ENCODE measurements around the gene LY86. TPM values are rescaled to one million over a fixed set of nuclear protein-coding genes. Genes with fewer than 3 reads are reported as not detected.

The LY86 gene
- total RNA-seq, 1 experiment from 2014 or later = not detected

DNA sequence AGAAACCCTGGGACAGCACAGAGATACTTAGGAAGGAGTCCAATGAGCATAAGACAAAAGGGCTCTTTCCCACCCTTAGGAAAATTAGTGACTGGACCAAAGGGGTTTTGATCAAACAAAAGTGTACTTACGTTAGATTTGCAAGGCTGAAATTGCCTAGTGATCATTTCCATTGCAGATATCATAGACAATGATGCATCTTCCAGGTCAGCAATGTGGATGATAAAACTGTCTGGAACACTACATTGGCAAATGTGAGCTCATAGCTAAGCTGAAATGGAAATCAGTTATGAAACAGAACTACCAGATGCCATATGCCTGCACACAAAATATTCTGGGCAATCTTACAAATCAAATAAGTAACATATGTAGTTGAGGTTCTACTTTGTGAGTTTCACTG, 34.0 kb downstream of the LY86 start:
- DNase-seq (ENCODE audit: low spot score) (no peak), ATAC-seq (no peak)
- Mint-ChIP-seq H3K36me3 (no peaks in the 10 kb centered on the region), H3K4me3 (no peak overlapping the region), H3K4me1 (peaks cover 2% of the 10 kb centered on the region), H3K27ac (no peak overlapping the region), H3K27me3 (ENCODE audit: low read depth) (no peaks in the 10 kb centered on the region; the same call in 1 of the 2 replicates), H3K9me3 (no peaks in the 10 kb centered on the region)
- CTCF ChIA-PET = interaction anchor here (1.4 kb wide), 1 partner anchor 52 kb away, joined by 3 read pairs; no protein-coding TSS in a partner anchor
- TF ChIP-seq NFYB (CRISPR knock-in tag; conservative IDR thresholded peaks at IDR 0.05; ENCODE audit: low read depth) (no peak), USF2 (CRISPR knock-in tag; IDR thresholded peaks at IDR 0.05) (no peak), TCF7 (CRISPR knock-in tag; IDR thresholded peaks at IDR 0.05; ENCODE audit: low read depth) (no peak), SP1 (CRISPR knock-in tag; conservative IDR thresholded peaks at IDR 0.05) (no peak), ZNF423 (CRISPR knock-in tag; IDR thresholded peaks at IDR 0.05) (no peak), CBFB (CRISPR knock-in tag; IDR thresholded peaks at IDR 0.05; ENCODE audit: low read depth) (no peak), ZNF121 (CRISPR knock-in tag; IDR thresholded peaks at IDR 0.05) (no peak), MLX (CRISPR knock-in tag; IDR thresholded peaks at IDR 0.05) (no peak), IRF2 (CRISPR knock-in tag; IDR thresholded peaks at IDR 0.05; ENCODE audit: borderline replicate concordance, low read depth) (no peak), ZNF396 (CRISPR knock-in tag; IDR thresholded peaks at IDR 0.05; ENCODE audit: borderline replicate concordance) (no peak), GTF2I (CRISPR knock-in tag; conservative IDR thresholded peaks at IDR 0.05) (no peak), TP53 (CRISPR knock-in tag; IDR thresholded peaks at IDR 0.05) (no peak), CREM (CRISPR knock-in tag; IDR thresholded peaks at IDR 0.05) (no peak), SMAD3 (CRISPR knock-in tag; IDR thresholded peaks at IDR 0.05; ENCODE audit: borderline replicate concordance) (no peak)
- TF ChIP-seq, protein P1, sequence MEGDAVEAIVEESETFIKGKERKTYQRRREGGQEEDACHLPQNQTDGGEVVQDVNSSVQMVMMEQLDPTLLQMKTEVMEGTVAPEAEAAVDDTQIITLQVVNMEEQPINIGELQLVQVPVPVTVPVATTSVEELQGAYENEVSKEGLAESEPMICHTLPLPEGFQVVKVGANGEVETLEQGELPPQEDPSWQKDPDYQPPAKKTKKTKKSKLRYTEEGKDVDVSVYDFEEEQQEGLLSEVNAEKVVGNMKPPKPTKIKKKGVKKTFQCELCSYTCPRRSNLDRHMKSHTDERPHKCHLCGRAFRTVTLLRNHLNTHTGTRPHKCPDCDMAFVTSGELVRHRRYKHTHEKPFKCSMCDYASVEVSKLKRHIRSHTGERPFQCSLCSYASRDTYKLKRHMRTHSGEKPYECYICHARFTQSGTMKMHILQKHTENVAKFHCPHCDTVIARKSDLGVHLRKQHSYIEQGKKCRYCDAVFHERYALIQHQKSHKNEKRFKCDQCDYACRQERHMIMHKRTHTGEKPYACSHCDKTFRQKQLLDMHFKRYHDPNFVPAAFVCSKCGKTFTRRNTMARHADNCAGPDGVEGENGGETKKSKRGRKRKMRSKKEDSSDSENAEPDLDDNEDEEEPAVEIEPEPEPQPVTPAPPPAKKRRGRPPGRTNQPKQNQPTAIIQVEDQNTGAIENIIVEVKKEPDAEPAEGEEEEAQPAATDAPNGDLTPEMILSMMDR (IDR thresholded peaks at IDR 0.05) = no peak
- POLR2A ChIA-PET = no interaction called here

DNA sequence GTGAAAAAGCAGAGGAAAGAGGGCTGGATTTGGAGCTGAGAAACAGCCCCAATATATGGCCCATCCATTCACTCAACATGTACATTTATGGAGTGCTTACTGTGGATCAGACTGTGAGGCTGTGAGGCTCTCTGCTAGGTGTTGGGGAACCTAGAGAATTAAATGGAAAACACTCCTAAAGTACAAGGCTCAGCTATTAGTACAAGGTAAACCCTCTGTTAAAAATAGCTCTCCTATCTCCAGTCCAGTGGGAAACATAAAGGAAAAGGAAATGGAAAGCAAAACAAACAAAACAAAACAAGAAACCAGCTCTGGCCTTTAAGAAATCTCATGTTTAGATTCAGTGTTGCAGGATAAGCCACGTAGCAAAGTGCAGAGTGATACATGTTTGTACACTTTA, 35.0 kb downstream of the LY86 start:
- H3K27ac Mint-ChIP-seq = no peak overlapping the region
- no peak for DNase-seq (ENCODE audit: low spot score)
- POLR2A ChIA-PET = no interaction called here
- no peaks in the 10 kb centered on the region for H3K36me3 Mint-ChIP-seq
- CTCF ChIA-PET = interaction anchor here (1.4 kb wide), 1 partner anchor 51 kb away, joined by 3 read pairs; no protein-coding TSS in a partner anchor
- H3K27me3 Mint-ChIP-seq (ENCODE audit: low read depth) = no peaks in the 10 kb centered on the region; the same call in 1 of the 2 replicates
- peaks cover 8% of the 10 kb centered on the region for H3K4me1 Mint-ChIP-seq
- no peak overlapping the region for H3K4me3 Mint-ChIP-seq
- no peak for ATAC-seq
- H3K9me3 Mint-ChIP-seq = no peaks in the 10 kb centered on the region
- TF ChIP-seq ZBTB21 (CRISPR knock-in tag; IDR thresholded peaks at IDR 0.05; ENCODE audit: borderline replicate concordance) (no peak), MAX (CRISPR knock-in tag; IDR thresholded peaks at IDR 0.05) (no peak), RORB (CRISPR knock-in tag; IDR thresholded peaks at IDR 0.05) (no peak), GABPB1 (CRISPR knock-in tag; IDR thresholded peaks at IDR 0.05) (no peak), ZNF138 (CRISPR knock-in tag; conservative IDR thresholded peaks at IDR 0.05) (no peak), MYBL2 (CRISPR knock-in tag; IDR thresholded peaks at IDR 0.05) (no peak), FOXJ3 (CRISPR knock-in tag; IDR thresholded peaks at IDR 0.05; ENCODE audit: borderline replicate concordance) (no peak), SMAD4 (CRISPR knock-in tag; IDR thresholded peaks at IDR 0.05) (no peak), CREB1 (CRISPR knock-in tag; IDR thresholded peaks at IDR 0.05) (no peak), ESRRA (CRISPR knock-in tag; IDR thresholded peaks at IDR 0.05; ENCODE audit: borderline replicate concordance) (no peak), NR2C2 (CRISPR knock-in tag; IDR thresholded peaks at IDR 0.05) (no peak), AFF4 (CRISPR knock-in tag; IDR thresholded peaks at IDR 0.05; ENCODE audit: borderline replicate concordance) (no peak)
- TF ChIP-seq, protein P2, sequence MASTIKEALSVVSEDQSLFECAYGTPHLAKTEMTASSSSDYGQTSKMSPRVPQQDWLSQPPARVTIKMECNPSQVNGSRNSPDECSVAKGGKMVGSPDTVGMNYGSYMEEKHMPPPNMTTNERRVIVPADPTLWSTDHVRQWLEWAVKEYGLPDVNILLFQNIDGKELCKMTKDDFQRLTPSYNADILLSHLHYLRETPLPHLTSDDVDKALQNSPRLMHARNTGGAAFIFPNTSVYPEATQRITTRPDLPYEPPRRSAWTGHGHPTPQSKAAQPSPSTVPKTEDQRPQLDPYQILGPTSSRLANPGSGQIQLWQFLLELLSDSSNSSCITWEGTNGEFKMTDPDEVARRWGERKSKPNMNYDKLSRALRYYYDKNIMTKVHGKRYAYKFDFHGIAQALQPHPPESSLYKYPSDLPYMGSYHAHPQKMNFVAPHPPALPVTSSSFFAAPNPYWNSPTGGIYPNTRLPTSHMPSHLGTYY (CRISPR knock-in tag; IDR thresholded peaks at IDR 0.05) = no peak

Data from WTC11 (cell line).